ENCODE data around the gene KLHDC10. TPM values are rescaled to one million over a fixed set of nuclear protein-coding genes. Genes with fewer than 3 reads are reported as not detected.

Gene KLHDC10
- total RNA-seq, 1 donor from 2014 or later: 13.0 TPM

GRCh38 chr7:130095812-130096211 lies 25.5 kb downstream of the KLHDC10 start:
- Histone ChIP-seq H3K4me3 (no peak overlapping the region), H3K4me1 (no peaks in the 10 kb centered on the region), H3K27ac (no peak overlapping the region), H3K36me3 (no peaks in the 10 kb centered on the region), H3K9me3 (no peaks in the 10 kb centered on the region), H3K27me3 (no peaks in the 10 kb centered on the region)
- intact Hi-C loops (cut with DNase I): no loop called here
- DNase-seq (ENCODE audit: low spot score in 2 of 2): no peak
- no peak for TF ChIP-seq CTCF (IDR thresholded peaks at IDR 0.05)

- Histone ChIP-seq H3K9me3 (no peaks in the 10 kb centered on the region), H3K4me3 (no peak overlapping the region), H3K27me3 (no peaks in the 10 kb centered on the region), H3K27ac (no peak overlapping the region), H3K4me1 (no peaks in the 10 kb centered on the region), H3K36me3 (no peaks in the 10 kb centered on the region)
- intact Hi-C loops (cut with DNase I): no loop called here
- DNase-seq (ENCODE audit: low spot score in 2 of 2): no peak
- TF ChIP-seq CTCF (IDR thresholded peaks at IDR 0.05): peak in 1 of 3 experiments; percentile 19
Measured at GRCh38 chr7:130096243-130096827, 26.0 kb downstream of the KLHDC10 start.

- DNase-seq (ENCODE audit: low spot score in 2 of 2): no peak
- no peaks in the 10 kb centered on the region for H3K36me3 ChIP-seq
- H3K4me1 ChIP-seq: no peaks in the 10 kb centered on the region
- intact Hi-C loops (cut with DNase I): no loop called here
- TF ChIP-seq CTCF (IDR thresholded peaks at IDR 0.05): no peak
- H3K27me3 ChIP-seq: no peaks in the 10 kb centered on the region
- no peak overlapping the region for H3K27ac ChIP-seq
- H3K4me3 ChIP-seq: no peak overlapping the region
- no peaks in the 10 kb centered on the region for H3K9me3 ChIP-seq
Measured at GRCh38 chr7:130099331-130099730, 29.0 kb downstream of the KLHDC10 start.

GRCh38 chr7:130102588-130102987 lies 32.3 kb downstream of the KLHDC10 start:
- no peaks in the 10 kb centered on the region for H3K4me1 ChIP-seq
- no peak overlapping the region for H3K27ac ChIP-seq
- H3K27me3 ChIP-seq: no peaks in the 10 kb centered on the region
- intact Hi-C loops (cut with DNase I): no loop called here
- no peak for DNase-seq (ENCODE audit: low spot score in 2 of 2)
- H3K9me3 ChIP-seq: no peaks in the 10 kb centered on the region
- TF ChIP-seq CTCF (IDR thresholded peaks at IDR 0.05): no peak
- no peaks in the 10 kb centered on the region for H3K36me3 ChIP-seq
- H3K4me3 ChIP-seq: no peak overlapping the region

- Histone ChIP-seq H3K9me3 (no peaks in the 10 kb centered on the region), H3K4me3 (no peak overlapping the region), H3K27ac (no peak overlapping the region), H3K36me3 (no peaks in the 10 kb centered on the region), H3K4me1 (no peaks in the 10 kb centered on the region), H3K27me3 (no peaks in the 10 kb centered on the region)
- no peak for DNase-seq (ENCODE audit: low spot score in 2 of 2)
- TF ChIP-seq CTCF (IDR thresholded peaks at IDR 0.05): no peak
- intact Hi-C loops (cut with DNase I): no loop called here
Measured at GRCh38 chr7:130107949-130108674, 37.8 kb downstream of the KLHDC10 start.

All from ascending aorta (tissue), 2 donors.